HG02759 (cell line): ENCODE data around the gene PAAF1.
"Not testable (repeated sequence)": the region's sequence is repeated elsewhere in the genome, so short reads cannot be mapped to it uniquely, and the experiment has no call there.

ENCODE experiments used
- ATAC-seq: cut with Tn5 transposase; IDR thresholded peaks from one replicate; pipeline ENCODE4 v1.9.1; 2021; ENCODE audit warnings: mild to moderate bottlenecking, moderate library complexity; ENCODE audit not compliant: unreplicated experiment

PAAF1 gene

GRCh38 chr11:73880449-73880848 lies 3.6 kb downstream of the PAAF1 start:
- not testable (repeated sequence) for ATAC-seq

- ATAC-seq: no peak
These were observed 7.1 kb downstream of the PAAF1 start for GRCh38 chr11:73883856-73884255.

- ATAC-seq: no peak
These were observed 11.4 kb downstream of the PAAF1 start for GRCh38 chr11:73888244-73888643.

GRCh38 chr11:73889019-73889418 lies 12.2 kb downstream of the PAAF1 start:
- ATAC-seq: no peak

GRCh38 chr11:73889536-73889935 lies 12.7 kb downstream of the PAAF1 start:
- ATAC-seq: no peak

GRCh38 chr11:73893041-73893440 lies 16.2 kb downstream of the PAAF1 start:
- no peak for ATAC-seq

- no peak for ATAC-seq
These were observed 18.0 kb downstream of the PAAF1 start for GRCh38 chr11:73894725-73895335.

- ATAC-seq: no peak
These were observed 25.5 kb downstream of the PAAF1 start for GRCh38 chr11:73902303-73902702.

GRCh38 chr11:73907191-73907590 lies 30.4 kb downstream of the PAAF1 start:
- ATAC-seq: no peak

GRCh38 chr11:73912026-73912425 lies 35.2 kb downstream of the PAAF1 start:
- ATAC-seq: no peak

- no peak for ATAC-seq
These were observed 36.7 kb downstream of the PAAF1 start for GRCh38 chr11:73913472-73913871.

- ATAC-seq: no peak
These were observed 37.5 kb downstream of the PAAF1 start for GRCh38 chr11:73914284-73914683.

GRCh38 chr11:73916435-73916834 lies 39.6 kb downstream of the PAAF1 start:
- ATAC-seq: no peak

- no peak for ATAC-seq
These were observed 44.4 kb downstream of the PAAF1 start for GRCh38 chr11:73921180-73921579.

- ATAC-seq: no peak
These were observed 52.6 kb downstream of the PAAF1 start for GRCh38 chr11:73929388-73929787.

- ATAC-seq: no peak
These were observed 54.3 kb downstream of the PAAF1 start for GRCh38 chr11:73931039-73931645.

GRCh38 chr11:73931951-73932350 lies 55.2 kb downstream of the PAAF1 start:
- ATAC-seq: no peak

- no peak for ATAC-seq
These were observed 56.0 kb downstream of the PAAF1 start for GRCh38 chr11:73932781-73933180.

- ATAC-seq: not testable (repeated sequence)
These were observed 59.2 kb downstream of the PAAF1 start for GRCh38 chr11:73936047-73936446.

GRCh38 chr11:73939096-73939495 lies 62.3 kb downstream of the PAAF1 start:
- no peak for ATAC-seq

GRCh38 chr11:73940801-73941570 lies 64.2 kb downstream of the PAAF1 start:
- no peak for ATAC-seq

- ATAC-seq: no peak
These were observed 65.2 kb downstream of the PAAF1 start for GRCh38 chr11:73942010-73942409.
